ENCODE results near the gene CCDC138. TPM values are rescaled to one million over a fixed set of nuclear protein-coding genes. Genes with fewer than 3 reads are reported as not detected.

CCDC138 gene
- total RNA-seq, 1 donor: 9.1 TPM

GRCh38 chr2:108866041-108866440, 79.5 kb downstream of the CCDC138 start:
- no peak for DNase-seq (ENCODE audit: low read depth)
- TF ChIP-seq CTCF (IDR thresholded peaks at IDR 0.05; ENCODE audit: insufficient read depth, low read depth, low read length): no peak
- H3K4me3 ChIP-seq (ENCODE audit: low read depth, low read length): no peak overlapping the region

GRCh38 chr2:108868911-108869310, 82.3 kb downstream of the CCDC138 start:
- no peak for TF ChIP-seq CTCF (IDR thresholded peaks at IDR 0.05; ENCODE audit: insufficient read depth, low read depth, low read length)
- no peak overlapping the region for H3K4me3 ChIP-seq (ENCODE audit: low read depth, low read length)
- DNase-seq (ENCODE audit: low read depth): no peak

- no peak for TF ChIP-seq CTCF (IDR thresholded peaks at IDR 0.05; ENCODE audit: insufficient read depth, low read depth, low read length)
- no peak overlapping the region for H3K4me3 ChIP-seq (ENCODE audit: low read depth, low read length)
- no peak for DNase-seq (ENCODE audit: low read depth)
Measured at GRCh38 chr2:108869542-108869941, 83.0 kb downstream of the CCDC138 start.

GRCh38 chr2:108870069-108870644, 83.6 kb downstream of the CCDC138 start:
- H3K4me3 ChIP-seq (ENCODE audit: low read depth, low read length): no peak overlapping the region
- DNase-seq (ENCODE audit: low read depth): no peak
- no peak for TF ChIP-seq CTCF (IDR thresholded peaks at IDR 0.05; ENCODE audit: insufficient read depth, low read depth, low read length)

GRCh38 chr2:108877506-108877905, 90.9 kb downstream of the CCDC138 start:
- DNase-seq (ENCODE audit: low read depth): no peak
- H3K4me3 ChIP-seq (ENCODE audit: low read depth, low read length): no peak overlapping the region
- peak; percentile 19 for TF ChIP-seq CTCF (IDR thresholded peaks at IDR 0.05; ENCODE audit: insufficient read depth, low read depth, low read length)

GRCh38 chr2:108878276-108878675, 91.7 kb downstream of the CCDC138 start:
- TF ChIP-seq CTCF (IDR thresholded peaks at IDR 0.05; ENCODE audit: insufficient read depth, low read depth, low read length): no peak

GRCh38 chr2:108884619-108885018, 98.0 kb downstream of the CCDC138 start:
- no peak overlapping the region for H3K4me3 ChIP-seq (ENCODE audit: low read depth, low read length)
- no peak for TF ChIP-seq CTCF (IDR thresholded peaks at IDR 0.05; ENCODE audit: insufficient read depth, low read depth, low read length)
- peak; percentile 5 for DNase-seq (ENCODE audit: low read depth)

More at GRCh38 chr2:108878276-108878675, 91.7 kb downstream of the CCDC138 start:
- no peak overlapping the region for H3K4me3 ChIP-seq (ENCODE audit: low read depth, low read length)
- no peak for DNase-seq (ENCODE audit: low read depth)

Measured in fibroblast of villous mesenchyme (primary cell).